Stimulated activated CD4-positive, alpha-beta T cell treated with anti-CD3 and anti-CD28 coated beads, Interleukin-15, amount 100 ng/mL, for 24 hours (primary cell): ENCODE measurements around the gene SPATA45.
"Not testable (repeated sequence)": the region's sequence is repeated elsewhere in the genome, so short reads cannot be mapped to it uniquely, and the experiment has no call there.

Experiments
- DNase-seq: peaks from one replicate; pipeline ENCODE4 v3.0.0-alpha.2; 2020

Gene SPATA45

DNA sequence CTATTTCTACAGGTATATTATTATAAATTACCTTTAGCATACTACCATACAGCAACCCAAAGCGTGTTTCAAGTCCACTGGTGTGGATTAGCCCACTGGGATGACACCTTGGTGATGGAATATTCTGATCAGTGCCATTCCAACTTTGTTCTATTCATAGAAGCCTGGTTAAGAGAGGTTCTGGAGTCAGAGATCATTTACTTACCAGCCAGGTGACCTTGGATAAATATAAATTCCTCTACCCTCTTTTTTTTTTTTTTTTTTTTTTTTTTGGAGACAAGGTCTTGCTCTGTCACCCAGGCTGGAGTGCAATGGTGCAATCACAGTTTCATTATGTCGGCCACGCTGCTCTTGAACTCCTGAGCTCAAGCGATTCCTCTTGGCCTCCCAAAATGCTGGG, at the start of gene SPATA45:
SPATA45 (minus strand) TSS at position 101 of the 400 bp plus-strand sequence. CDS start 11,500 bp downstream, outside the sequence.
- no peak for DNase-seq

DNA sequence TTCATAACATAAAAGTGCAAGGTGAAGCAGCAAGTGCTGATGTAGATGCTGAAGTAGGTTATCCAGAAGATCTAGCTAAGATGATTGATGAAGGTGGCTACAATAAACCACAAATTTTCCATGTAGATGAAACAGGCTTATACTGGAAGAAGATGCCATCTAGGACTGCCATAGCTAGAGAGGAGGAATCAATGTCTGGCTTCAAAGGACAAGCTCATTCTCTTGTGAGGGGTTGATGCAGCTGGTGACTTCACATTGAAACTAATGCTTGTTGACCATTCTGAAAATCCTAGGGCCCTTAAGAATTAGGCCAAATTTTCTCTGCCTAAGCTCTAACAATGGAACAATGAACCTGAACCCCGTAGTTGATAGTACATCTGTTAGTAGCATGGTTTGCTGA, 44.7 kb upstream of the SPATA45 start:
- no peak for DNase-seq

DNA sequence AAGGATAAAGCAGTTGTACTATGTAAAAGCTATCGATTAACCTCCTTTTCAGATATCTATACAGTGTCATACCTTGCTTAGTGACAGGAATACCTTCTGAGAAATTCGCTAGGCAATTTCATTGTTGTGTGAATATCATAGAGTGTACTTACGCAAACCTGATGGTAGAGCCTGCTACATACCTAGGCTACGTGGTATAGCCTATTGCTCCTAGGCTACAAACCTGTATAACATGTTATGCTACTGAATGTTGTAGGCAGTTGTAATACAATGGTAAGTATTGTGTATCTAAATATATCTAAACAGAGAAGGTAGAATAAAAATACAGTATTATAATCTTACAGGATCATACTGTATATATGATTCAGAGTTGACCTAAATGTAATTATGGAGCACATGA, 37.1 kb upstream of the SPATA45 start:
- DNase-seq, result no peak

DNA sequence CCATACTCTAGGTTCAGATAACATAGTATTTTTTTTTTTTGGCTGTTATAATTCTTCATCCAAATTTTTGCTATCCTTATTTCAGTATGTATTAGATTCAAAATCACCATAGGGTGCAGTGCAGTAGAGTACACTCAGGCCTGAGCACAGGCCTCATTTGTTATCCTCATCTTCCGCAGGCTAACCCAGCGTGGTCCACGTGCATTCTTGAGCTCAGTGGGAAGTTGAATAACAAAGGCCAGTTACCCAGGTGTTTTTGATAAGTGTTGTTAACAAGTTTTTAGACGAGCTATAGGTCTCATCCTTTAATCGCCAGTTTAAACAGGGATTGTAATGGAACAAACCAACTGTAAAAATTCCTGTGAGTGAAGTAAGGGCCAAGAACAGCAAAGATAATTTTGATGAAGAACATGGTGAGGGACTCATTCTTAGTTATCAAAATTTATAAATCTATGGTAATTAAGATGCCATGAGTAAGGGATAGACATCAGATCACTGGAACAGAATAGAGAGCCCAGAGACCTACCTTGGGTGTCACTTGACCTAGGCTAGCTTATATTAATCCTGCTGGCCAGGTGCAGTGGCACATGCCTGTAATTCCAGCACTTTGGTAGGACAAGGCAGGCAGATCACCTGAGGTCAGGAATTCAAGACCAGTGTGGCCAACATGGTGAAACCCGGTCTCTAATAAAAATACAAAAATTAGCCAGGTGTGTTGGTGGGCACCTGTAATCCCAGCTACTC, 32.7 kb upstream of the SPATA45 start:
- no peak for DNase-seq

DNA sequence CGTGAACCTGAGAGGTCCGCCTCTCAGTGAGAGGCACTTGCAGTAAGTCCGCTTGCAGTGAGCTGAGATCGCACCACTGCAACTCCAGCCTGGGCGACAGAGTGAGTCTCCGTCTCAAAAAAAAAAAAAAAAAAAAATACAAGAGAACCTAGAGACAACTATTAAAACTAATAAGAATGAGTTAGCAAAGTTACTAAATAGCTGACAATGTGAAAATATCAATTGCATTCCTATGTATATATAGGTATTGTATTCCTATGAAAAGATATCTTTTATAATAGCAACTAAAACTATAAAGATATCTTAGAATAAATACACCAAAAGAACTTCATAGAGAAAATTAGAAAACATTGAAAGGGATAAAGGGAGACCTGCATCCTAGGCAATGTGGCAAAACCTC, 31.0 kb upstream of the SPATA45 start:
- DNase-seq, result no peak

DNA sequence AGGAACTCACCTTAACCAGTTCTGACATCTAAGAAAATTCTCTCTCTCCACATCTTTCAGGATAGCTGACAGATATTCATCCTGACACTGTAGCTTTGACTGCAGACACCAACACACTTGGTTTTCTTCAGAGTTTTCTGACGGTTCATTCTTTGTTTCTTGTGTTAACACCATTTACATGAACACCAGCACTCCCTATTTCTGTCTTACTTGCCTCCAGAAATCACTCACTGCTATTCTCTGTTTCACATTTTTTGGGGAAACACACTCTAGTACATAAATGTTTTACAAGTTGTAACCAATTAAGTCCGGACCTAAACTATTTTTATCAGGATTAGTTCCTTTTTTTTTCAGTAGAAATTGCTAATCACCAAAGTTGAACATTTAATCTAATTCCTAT, 26.1 kb upstream of the SPATA45 start:
- no peak for DNase-seq

DNA sequence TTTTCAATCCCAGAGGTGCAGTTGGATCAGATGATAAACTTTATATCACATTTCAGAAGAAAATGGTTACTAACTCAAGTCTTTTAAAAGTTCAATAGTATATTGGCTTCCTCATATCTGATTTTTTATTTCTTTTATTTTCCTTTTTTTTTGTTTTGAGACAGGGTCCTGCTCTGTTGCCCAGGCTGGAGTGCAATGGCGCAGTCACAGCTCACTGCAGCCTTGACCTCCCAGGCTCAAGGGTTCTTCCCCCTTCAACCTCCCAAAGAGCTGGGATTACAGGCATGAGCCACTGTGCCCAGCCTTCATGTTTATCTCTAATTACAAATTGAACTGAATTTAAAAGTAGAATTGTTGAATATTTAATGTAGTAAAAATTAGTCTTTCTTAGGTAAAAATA, 24.5 kb upstream of the SPATA45 start:
- no peak for DNase-seq

DNA sequence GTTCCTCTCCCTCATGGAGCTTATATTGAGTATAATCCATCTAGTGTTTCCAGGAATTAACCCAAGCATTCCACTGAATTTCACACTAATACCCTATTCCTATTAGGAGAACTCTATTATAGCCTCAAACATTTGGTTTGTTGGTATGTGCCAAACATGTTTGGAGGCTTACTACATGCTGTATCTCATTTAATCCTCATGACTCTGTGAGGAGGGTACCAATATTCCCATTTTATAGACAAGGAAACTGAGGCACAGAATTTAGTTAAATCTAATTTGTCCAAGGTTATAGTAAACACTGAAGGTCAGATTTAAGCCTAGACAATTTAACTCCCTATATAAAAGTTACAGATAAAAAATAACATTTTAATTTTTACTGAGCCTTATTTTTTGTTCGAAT, 19.7 kb upstream of the SPATA45 start:
- DNase-seq, result no peak

DNA sequence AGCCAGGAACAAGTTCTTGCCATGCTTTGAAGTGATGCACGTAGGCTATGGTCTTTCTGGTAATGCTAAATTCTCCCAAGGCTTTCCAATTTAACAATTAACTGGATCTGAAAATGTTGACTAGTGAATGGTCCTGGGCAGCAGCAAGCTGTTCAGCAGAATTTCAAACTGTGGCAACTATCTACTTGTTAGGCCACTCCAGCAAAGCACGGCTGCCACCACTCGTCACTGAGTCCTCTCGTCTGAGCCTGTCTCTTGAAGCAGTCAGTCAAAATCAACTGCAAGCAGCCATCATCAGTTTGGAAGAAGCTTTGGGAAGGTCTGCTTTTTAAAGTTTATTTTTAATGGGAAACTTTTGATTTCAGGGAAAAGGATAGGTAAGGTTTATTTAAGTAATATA, 16.8 kb upstream of the SPATA45 start:
- no peak for DNase-seq

DNA sequence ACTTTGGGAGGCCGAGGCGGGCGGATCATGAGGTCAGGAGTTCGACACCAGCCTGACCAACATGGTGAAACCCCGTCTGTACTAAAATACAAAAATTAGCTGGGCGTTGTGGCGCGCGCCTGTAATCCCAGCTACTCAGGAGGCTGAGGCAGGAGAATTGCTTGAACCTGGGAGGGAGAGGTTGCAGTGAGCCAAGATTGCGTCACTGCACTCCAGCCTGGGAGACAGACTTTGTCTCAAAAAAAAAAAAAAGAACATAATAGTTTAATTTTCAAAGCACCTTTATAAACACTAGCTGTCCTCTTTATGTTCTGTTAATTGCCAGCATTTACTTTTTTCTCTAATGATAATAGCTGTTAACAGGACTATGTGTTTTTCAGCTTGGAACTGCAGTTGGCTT, 15.9 kb upstream of the SPATA45 start:
- not testable (repeated sequence) for DNase-seq

DNA sequence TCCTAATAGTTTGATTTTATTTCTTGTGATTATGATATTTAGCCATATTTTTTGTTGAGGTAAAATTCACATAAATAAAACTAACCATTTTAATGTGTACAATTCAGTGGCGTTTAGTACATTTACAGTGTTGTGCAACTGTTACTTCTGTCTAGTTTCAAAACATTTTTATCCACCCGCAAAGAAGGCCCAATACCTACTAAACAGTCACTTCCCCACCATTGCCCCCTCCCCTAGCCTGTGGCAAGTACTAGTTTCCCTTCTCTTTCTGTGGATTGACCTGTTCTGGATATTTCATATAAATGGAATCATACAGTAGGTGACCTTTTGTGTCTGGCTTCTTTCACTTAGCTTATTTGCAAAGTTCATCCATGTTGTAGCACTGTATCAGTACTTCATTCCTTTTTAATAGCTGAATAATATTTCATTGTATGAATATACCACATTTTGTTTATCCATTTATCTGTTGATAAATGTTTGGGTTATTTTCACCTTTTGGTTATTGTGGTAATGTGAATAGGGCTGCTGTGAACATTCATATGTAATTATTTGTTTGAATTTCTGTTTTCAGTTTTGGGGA, 14.8 kb upstream of the SPATA45 start:
- DNase-seq, result no peak

DNA sequence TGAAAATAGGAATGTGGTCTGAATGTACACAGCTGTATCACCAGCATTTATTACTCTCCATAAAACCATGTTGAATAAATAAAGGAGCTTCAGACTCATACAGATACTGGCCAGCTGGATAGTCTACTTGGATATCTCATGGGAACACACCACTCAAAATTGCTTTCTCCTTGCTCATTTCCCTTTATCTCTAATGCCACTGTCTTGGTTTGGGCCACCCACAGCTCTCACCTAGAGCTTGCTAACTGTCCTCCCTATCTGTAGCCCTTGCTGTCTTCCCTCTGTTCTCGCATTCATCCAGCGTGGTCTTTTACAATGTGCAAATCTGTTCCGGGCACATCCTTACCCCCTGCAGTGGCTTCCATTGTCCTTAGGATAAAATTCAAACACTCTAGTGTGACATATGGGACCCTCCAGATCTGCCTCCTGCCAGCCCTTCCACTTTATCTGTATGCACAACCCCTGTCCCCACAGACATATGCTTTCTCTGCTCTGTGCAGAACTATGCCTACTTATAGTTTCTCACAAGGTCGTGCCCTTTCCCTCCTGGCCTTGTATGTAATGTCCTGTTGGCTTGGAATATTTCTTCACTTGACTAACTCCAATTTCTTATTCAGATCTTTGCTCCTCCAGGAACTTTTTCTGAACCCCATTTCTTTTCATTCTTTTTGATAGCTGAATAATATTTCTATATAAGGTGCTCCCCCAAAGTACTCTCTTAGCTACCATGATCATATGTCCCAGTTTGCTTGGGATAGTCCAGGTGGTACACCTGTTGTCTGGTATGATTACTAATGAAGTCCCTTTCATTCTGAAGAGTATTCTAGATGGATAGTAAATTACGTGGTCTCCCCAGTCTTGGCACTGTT, 13.5 kb upstream of the SPATA45 start:
- DNase-seq, result no peak

DNA sequence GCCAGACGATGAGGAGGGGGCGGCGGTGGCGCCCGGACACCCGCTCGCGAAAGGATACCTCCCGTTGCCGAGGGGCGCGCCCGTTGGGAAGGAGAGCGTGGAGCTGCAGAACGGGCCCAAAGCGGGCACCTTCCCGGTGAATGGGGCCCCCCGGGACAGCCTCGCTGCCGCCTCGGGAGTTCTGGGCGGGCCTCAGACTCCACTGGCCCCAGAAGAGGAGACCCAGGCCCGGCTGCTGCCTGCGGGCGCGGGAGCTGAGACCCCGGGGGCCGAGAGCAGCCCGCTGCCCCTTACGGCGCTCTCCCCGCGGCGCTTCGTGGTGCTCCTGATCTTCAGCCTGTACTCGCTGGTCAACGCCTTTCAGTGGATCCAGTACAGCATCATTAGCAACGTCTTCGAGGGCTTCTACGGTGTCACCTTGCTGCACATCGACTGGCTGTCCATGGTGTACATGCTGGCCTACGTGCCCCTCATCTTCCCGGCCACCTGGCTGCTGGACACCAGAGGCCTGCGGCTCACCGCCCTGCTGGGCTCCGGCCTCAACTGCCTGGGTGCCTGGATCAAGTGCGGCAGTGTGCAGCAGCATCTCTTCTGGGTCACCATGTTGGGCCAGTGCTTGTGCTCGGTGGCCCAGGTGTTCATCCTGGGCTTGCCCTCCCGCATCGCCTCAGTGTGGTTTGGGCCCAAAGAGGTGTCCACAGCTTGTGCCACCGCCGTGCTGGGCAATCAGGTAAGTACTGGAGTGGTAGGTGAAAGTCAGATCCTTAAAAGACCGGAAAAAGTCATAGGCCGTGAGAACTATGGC, 11.2 kb upstream of the SPATA45 start:
- peak; percentile 22 for DNase-seq

DNA sequence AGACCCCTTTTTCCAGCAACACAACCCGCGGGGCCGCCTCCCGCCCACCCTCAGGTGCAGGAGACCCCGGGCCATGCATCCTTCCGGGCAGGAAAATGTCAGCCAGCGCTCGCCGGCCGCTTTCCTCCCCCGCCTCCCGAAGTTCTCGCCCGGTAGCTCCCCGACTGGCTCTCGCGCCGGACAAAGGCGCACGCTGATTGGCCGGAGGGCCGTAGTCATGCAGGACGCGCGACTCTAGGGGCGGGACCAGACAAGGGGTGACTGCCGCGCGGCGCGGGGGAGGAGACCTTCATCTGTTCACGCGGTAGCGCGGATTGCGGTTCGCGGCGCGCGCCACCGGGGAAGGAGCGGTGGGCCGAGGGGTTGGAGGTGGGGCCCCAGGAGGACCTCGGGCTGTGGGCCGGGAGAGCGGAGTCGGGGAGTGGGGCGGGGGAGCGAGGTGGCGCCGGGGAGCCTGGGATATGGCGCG, 10.6 kb upstream of the SPATA45 start, which contains the start of gene FLVCR1:
FLVCR1 (plus strand) TSS at position 284 of the 469 bp plus-strand sequence; CDS start at position 462, 178 bp downstream.
- peak; percentile 98 for DNase-seq

DNA sequence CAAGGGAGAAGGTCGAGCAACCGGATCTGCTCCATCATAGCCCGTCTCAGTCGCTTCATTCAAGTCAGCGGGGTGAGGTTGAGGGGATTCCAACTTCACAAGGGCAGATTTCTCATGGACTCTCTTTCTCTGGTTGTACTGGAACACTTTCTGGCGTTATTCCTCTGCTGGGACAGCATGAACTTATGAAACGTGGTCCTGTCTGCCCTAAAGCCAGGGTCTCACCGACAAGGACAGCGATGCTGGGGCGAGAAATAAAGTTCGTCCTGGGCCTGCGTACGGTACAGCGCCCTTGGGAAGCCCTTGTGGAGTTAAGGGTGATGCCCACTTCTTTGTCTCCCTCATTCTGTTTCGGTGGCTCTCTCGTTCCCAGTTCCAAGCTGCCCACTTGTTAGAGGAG, 9.3 kb upstream of the SPATA45 start:
- DNase-seq, result no peak

DNA sequence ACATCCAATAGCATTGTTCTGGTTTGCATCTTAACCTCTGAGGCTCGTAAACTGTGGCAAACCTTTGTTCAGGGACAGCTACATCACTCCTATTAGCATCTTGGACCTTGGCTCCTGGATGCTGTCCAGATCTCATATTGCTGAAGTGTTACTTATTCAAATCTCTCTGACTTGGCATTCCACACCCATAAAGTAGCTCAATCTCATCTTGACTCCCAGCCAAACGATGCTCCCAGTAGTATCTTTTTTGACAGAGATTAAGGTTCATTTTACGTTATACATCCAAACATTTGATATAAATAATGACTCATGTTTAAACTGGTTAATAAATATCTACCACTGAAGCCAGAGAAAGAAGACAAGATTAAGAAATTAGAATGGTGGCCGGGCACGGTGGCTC, 6.2 kb upstream of the SPATA45 start:
- DNase-seq, result no peak

DNA sequence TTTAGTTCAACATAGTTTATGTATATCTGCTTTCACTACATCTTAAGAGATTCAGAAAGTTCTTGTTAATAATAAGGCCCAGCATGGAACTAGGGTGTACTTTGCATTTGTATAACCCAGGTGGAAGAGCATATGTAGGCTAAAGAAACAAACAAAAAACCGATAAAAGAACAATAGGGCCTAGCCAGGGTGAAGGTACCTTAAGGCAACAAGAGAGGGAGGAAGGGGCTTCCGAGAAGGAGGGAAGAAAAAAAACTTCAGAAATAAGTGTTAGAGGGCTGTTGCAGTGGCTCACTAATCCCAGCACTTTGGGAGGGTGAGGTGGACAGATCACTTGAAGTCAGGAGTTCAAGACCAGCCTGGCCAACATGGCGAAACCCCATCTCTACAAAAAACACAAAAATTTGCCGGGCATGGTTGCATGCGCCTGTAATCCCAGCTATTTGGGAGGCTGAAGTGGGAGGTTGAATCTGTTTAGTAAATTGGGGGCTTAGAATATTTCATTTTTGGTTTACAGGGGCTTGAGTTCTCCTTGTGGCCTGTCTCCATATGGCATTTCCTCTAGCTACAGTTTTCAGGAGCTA, 4.7 kb upstream of the SPATA45 start:
- DNase-seq, result no peak

DNA sequence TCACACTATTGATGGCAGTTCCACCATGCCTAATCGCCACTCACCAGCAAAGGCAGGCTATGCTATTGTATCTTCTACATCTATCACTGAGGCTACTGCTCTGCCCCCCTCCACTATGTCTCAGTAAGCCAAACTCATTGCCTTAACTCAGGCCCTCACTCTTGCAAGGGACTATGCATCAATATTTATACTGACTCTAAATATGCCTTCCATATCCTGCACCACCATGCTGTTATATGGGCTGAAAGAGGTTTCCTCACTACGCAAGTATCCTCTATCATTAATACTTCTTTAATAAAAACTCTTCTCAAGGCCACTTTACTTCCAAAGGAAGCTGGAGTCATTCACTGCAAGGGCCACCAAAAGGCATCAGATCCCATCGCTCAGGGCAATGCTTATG, 2.9 kb downstream of the SPATA45 start:
- DNase-seq, result not testable (repeated sequence)

DNA sequence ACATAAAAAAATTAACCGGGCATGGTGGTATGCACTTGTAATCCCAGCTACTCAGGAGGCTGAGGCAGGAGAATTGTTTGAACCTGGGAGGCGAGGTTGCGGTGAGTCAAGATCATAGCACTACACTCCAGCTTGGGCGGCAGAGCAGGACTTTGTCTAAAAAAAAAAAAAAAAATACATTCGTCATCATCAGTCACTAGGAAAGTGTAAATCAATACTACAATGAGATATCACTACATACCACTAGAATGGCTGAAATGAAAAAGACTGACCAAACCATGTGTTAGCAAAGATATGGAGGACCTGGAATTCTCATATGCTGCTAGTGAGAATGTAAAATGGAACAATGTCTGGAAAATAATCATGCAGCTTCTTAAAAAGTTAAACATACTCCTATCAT, 9.3 kb downstream of the SPATA45 start:
- DNase-seq, result no peak

DNA sequence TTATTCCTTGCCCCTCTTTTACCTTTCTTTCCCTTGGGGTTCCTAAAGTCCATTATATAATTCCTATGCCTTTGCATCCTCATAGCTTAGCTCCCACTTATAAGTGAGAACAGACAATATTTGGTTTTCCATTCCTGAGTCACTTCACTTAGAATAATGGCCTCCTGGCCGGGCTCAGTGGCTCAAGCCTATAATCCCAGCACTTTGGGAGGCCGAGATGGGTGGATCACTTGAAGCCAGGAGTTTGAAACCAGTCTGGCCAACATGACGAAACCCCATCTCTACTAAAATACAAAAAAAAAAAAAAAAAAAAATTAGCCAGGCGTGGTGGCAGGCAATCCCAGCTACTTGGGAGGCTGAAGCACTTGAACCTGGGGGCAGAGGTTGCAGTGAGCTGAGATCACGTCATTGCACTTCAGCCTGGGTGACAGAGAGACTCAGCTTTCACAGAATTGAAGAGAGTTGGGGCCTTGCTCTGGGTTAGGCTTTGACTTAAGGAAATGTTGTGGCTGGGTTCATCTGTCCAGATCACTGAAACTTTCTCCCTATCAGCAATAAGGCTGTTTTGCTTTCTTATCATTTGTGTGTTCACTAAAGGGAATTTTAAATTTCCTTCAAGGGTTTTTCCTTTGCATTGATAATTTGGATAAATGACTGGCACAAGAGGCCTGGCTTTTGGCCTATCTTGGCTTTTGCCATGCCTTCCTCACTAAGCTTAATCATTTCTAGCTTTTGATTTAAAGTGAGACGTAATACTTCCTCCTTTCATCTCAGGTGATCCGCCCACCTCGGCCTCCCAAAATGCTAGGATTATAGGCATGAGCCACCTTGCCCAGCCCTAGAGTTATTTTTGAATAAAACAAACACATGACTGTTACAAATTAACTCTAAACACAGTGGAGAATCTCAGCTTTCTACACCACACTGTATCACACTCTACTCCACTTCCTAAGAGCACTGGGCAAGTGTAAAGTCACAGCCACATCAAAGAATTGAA, 13.9 kb downstream of the SPATA45 start:
- peak; percentile 9 for DNase-seq

DNA sequence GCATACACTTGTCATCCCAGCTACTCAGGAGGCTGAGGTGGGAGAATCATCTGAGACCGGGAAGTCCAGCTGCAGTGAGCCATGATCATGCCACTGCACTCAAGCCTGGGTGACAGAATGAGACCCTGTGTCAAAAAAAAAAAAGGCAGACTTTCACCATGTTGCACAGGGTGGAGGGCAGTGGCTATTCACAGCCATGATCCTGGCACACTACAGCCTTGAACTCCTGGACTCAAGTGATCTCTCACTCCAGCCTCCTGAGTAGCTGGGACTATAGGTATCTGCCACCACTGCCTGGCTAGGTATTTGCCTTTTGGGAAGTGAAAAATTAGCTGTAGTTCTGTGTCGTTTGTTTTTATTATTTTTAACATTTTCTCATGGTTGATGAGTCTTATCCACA, 19.1 kb downstream of the SPATA45 start:
- no peak for DNase-seq
